Fibroblast of skin of abdomen (primary cell): ENCODE data around the gene MSH5.
A peak's percentile ranks its signal among the peaks of the same experiment; 100 is the strongest.
"Not testable (repeated sequence)": the region's sequence is repeated elsewhere in the genome, so short reads cannot be mapped to it uniquely, and the experiment has no call there.

ENCODE experiments used
- DNase-seq: peaks from one replicate; pipeline ENCODE4 v3.0.0-alpha.2; 2013

MSH5 gene

GRCh38 chr6:31806470-31807272, 66.9 kb downstream of the MSH5 start, which contains the start of gene LSM2:
Gene LSM2 (minus strand): TSS chr6:31806966. CDS start chr6:31806757, 209 bp downstream.
- DNase-seq, result peak; percentile 96

GRCh38 chr6:31808599-31808998, 68.8 kb downstream of the MSH5 start:
- DNase-seq, result not testable (repeated sequence)

- DNase-seq, result no peak
Measured at GRCh38 chr6:31811645-31812044, 71.8 kb downstream of the MSH5 start.
